ENCODE data around the gene SLFN12L. TPM values are rescaled to one million over a fixed set of nuclear protein-coding genes. Genes with fewer than 3 reads are reported as not detected.

Gene SLFN12L
- total and polyA plus RNA-seq, 2 experiments from 2014 or later, result not detected

DNA sequence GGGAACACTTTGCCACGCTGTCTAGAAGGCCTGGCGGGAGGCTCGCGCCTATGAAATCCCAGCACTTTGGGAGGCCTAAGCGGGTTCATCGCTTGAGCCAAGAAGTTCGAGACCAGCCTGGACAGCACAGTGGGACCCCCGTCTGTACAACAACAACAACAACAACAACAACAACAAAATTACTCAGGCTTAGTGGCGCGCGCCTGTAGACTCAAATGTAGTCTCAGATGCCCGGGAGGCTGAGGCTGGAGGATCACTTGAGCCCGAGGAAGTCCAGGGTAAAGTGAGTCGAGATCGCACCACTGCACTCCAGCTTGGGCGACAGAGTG lies 88.6 kb downstream of the SLFN12L start:
- no peaks in the 10 kb centered on the region for H3K9me3 ChIP-seq (ENCODE audit: low read depth)
- H3K36me3 ChIP-seq, result no peaks in the 10 kb centered on the region
- no peak for DNase-seq (ENCODE audit: low read depth in 1 of 2, low spot score in 1 of 2)
- TF ChIP-seq, protein P1, sequence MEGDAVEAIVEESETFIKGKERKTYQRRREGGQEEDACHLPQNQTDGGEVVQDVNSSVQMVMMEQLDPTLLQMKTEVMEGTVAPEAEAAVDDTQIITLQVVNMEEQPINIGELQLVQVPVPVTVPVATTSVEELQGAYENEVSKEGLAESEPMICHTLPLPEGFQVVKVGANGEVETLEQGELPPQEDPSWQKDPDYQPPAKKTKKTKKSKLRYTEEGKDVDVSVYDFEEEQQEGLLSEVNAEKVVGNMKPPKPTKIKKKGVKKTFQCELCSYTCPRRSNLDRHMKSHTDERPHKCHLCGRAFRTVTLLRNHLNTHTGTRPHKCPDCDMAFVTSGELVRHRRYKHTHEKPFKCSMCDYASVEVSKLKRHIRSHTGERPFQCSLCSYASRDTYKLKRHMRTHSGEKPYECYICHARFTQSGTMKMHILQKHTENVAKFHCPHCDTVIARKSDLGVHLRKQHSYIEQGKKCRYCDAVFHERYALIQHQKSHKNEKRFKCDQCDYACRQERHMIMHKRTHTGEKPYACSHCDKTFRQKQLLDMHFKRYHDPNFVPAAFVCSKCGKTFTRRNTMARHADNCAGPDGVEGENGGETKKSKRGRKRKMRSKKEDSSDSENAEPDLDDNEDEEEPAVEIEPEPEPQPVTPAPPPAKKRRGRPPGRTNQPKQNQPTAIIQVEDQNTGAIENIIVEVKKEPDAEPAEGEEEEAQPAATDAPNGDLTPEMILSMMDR (IDR thresholded peaks at IDR 0.05; ENCODE audit: low read depth, low read length), result no peak
- H3K27ac ChIP-seq, result no peak overlapping the region
- H3K4me3 ChIP-seq, result no peak overlapping the region
- H3K4me1 ChIP-seq (ENCODE audit: low read depth), result no peaks in the 10 kb centered on the region
- peaks cover 100% of the 10 kb centered on the region for H3K27me3 ChIP-seq

DNA sequence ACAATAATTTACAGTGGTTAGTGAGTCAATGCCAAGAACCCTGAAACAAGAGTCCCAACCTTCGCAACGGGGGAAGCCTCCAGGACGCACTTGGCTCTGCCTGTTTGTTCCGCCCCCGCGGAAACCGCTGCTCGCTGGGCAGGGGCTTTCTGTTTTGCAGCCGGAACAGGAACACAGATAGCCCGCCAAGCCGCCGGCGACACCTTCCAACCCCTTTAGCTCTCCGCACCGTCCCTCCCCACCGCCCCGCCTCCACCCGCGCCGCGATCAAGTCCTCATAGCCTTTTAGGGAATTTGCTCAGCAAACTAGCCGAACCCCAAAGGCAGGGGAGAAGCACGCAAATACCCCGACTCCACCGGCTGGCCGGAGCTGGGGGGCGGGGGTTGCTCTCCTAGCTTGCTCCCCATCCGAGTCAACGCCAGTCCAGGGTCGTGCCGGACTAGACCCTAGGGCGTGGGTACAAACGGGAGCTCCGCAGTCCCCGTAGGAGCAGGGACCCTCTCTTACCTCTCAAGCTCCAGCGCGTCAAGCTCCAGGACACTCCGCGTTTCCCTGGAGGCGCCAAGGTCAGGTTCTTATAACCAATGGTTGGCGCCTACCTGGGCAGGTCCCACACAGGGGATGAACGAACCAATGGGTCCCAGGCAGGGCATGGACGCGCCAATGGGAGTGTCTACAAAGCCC lies 89.1 kb downstream of the SLFN12L start, which contains the start of gene SLFN13:
SLFN13 (minus strand) TSS at position 553 of the 685 bp plus-strand sequence. CDS start 3,086 bp downstream, outside the sequence.
- peak within 1 kb of the TSS; percentile 37 for H3K4me3 ChIP-seq
- peak; percentile 67 to 87 for DNase-seq (ENCODE audit: low read depth in 1 of 2, low spot score in 1 of 2)
- H3K36me3 ChIP-seq, result no peaks in the 10 kb centered on the region
- H3K27me3 ChIP-seq, result peaks cover 97% of the 10 kb centered on the region
- no peaks in the 10 kb centered on the region for H3K9me3 ChIP-seq (ENCODE audit: low read depth)
- no peak within 1 kb of the TSS for H3K27ac ChIP-seq
- TF ChIP-seq, protein P1 (IDR thresholded peaks at IDR 0.05; ENCODE audit: low read depth, low read length), result no peak
- no peaks in the 10 kb centered on the region for H3K4me1 ChIP-seq (ENCODE audit: low read depth)

DNA sequence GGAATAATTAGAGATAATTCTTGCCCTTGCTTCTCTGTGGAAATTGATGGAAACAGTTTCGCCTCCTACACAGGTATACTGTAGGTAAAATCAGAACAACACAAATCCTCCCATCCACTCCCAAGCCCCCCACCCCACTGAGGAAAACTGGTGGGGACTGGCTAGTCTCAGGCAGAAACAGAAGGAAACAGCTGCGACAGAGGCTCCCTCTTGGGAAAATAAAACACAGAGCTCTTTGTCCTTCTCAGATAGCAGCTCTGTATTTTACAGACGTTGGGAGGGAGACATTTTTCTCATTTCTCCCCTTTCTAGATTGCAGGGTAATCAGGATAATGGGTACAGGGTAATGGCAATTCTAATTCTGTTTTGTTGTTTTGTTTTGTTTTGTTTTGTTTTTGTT lies 90.0 kb downstream of the SLFN12L start:
- TF ChIP-seq, protein P1 (IDR thresholded peaks at IDR 0.05; ENCODE audit: low read depth, low read length), result no peak
- H3K27ac ChIP-seq, result no peak overlapping the region
- H3K4me1 ChIP-seq (ENCODE audit: low read depth), result no peaks in the 10 kb centered on the region

DNA sequence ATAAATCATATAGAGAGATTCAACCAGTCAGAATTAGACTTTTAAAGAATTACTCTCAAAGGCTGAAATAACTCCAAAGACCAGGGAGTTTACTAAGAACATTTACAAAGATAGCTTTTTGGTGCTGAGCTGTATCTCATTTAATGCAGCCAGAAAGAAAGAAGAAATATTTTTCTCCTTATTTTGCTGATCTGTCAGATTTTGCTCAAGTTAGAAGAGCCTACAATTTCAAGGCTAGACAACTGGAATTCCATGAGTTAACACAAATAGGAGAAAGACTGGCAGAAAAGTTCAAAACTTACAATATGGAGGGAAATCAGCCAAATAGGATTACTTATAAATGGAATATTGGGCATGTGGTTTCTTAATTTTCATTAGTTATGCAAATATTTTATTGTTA lies 99.0 kb downstream of the SLFN12L start:
- no peaks in the 10 kb centered on the region for H3K36me3 ChIP-seq
- no peak for DNase-seq (ENCODE audit: low read depth in 1 of 2, low spot score in 1 of 2)
- no peaks in the 10 kb centered on the region for H3K9me3 ChIP-seq (ENCODE audit: low read depth)
- H3K27me3 ChIP-seq, result peaks cover 32% of the 10 kb centered on the region
- H3K4me3 ChIP-seq, result no peak overlapping the region
- no peak overlapping the region for H3K27ac ChIP-seq
- TF ChIP-seq, protein P1 (IDR thresholded peaks at IDR 0.05; ENCODE audit: low read depth, low read length), result no peak
- H3K4me1 ChIP-seq (ENCODE audit: low read depth), result no peaks in the 10 kb centered on the region

More for the DNA sequence above, 90.0 kb downstream of the SLFN12L start:
- Histone ChIP-seq H3K9me3 (ENCODE audit: low read depth) (no peaks in the 10 kb centered on the region), H3K36me3 (no peaks in the 10 kb centered on the region), H3K4me3 (peak overlapping the region; percentile 37), H3K27me3 (peaks cover 88% of the 10 kb centered on the region)
- peak in 1 of 2 donors; percentile 8 for DNase-seq (ENCODE audit: low read depth in 1 of 2, low spot score in 1 of 2)

DNA sequence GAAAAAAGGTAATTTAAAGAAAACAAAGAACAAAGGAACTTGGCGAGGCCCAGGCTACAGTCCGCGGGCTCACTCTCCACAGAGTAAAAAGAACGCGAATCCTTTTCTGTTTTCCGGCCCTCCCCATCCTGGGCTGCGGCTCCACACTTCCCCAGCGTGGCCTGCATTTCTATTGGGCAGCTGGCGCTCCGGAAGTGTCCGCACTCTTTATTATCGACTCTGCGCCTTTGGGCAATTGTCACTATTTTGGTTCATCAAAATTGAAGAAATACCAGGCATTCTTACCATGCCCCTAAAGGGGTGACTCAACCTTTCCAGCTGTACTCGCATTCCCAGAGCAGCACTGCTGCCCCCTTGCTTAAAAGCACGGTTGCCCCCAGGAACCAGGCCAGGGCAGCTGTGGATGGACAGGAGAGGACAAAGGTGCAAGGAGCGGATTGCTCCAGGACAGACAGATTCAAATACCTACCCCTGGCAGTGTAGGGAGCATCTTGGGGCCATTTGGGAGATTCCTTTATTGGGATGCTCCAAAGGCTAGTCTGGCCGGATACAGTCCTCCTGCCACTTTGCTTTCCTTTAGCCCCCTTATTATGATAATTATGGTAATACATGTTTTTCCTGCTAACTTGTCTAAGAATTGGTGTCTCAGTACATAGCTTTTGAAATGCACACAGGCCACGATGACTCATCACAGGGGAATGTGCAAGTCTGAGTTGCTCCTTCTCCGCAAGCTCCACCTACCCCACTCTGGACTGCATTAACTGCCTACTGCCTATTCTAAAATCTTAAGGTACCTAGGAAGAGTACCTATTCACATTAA lies 104.2 kb downstream of the SLFN12L start:
- H3K27ac ChIP-seq, result no peak overlapping the region
- H3K9me3 ChIP-seq (ENCODE audit: low read depth), result no peaks in the 10 kb centered on the region
- H3K4me1 ChIP-seq (ENCODE audit: low read depth), result no peaks in the 10 kb centered on the region
- TF ChIP-seq, protein P1 (IDR thresholded peaks at IDR 0.05; ENCODE audit: low read depth, low read length), result peak; percentile 34
- DNase-seq (ENCODE audit: low read depth in 1 of 2, low spot score in 1 of 2), result peak; percentile 65 to 99
- peaks cover 46% of the 10 kb centered on the region for H3K27me3 ChIP-seq
- no peak overlapping the region for H3K4me3 ChIP-seq
- H3K36me3 ChIP-seq, result no peaks in the 10 kb centered on the region

All from cardiac muscle cell (in vitro differentiated cells and primary cell).